ENCODE data around the gene CS. TPM values are rescaled to one million over a fixed set of nuclear protein-coding genes. Genes with fewer than 3 reads are reported as not detected.

CS gene
- total and polyA plus RNA-seq, 2 of the 4 experiments (the other 2 are of a cell fraction), result 139 to 146 TPM

- Histone ChIP-seq H3K36me3 (ENCODE audit: control insufficient read depth, insufficient read depth, low read length) (peaks cover 24% of the 10 kb centered on the region), H4K5ac (ENCODE audit: low read depth, low read length) (no peak overlapping the region), H3K9me3 (ENCODE audit: control insufficient read depth, insufficient read depth, low read length) (no peaks in the 10 kb centered on the region), H3K4me1 (ENCODE audit: control insufficient read depth, insufficient read depth, low read length) (peaks cover 4% of the 10 kb centered on the region; the same call in 1 of the 2 replicates), H3K56ac (ENCODE audit: extremely low read depth, insufficient read depth, low read length) (no peak overlapping the region), H4K20me1 (ENCODE audit: insufficient read depth, low read length) (peaks cover 27% of the 10 kb centered on the region), H3K4me3 (ENCODE audit: insufficient read depth, low read depth, low read length) (no peak overlapping the region), H3K79me1 (ENCODE audit: low read depth in 1 of 2, low read length in 2 of 2) (peaks cover 37 to 75% of the 10 kb centered on the region in 2 experiments), H3K23ac (ENCODE audit: low read depth, low read length) (no peak overlapping the region), H3K18ac (ENCODE audit: low read depth, low read length) (no peak overlapping the region), H2BK20ac (ENCODE audit: low read depth, low read length) (no peak overlapping the region), H4K91ac (ENCODE audit: insufficient read depth, low read depth, low read length) (no peak overlapping the region), H2AK5ac (ENCODE audit: low read depth, low read length) (no peak overlapping the region), H3K9ac (ENCODE audit: low read depth, low read length) (no peak overlapping the region), H2BK15ac (ENCODE audit: low read depth, low read length) (no peak overlapping the region), H2AFZ (replicated peaks; ENCODE audit: low read length, poor library complexity) (no peak overlapping the region), H2AK9ac (replicated peaks; ENCODE audit: low read depth, low read length, poor library complexity) (no peak overlapping the region), H3K4me2 (ENCODE audit: low read depth, low read length) (no peak overlapping the region), H3K27ac (ENCODE audit: insufficient read depth, low read length) (no peak overlapping the region), H3K9me1 (ENCODE audit: insufficient read depth, low read length) (0 out of 2 replicates have a peak, but pooled peaks cover 3% of the 10 kb centered on the region), H2BK5ac (ENCODE audit: low read depth, low read length, poor library complexity, severe bottlenecking) (no peak overlapping the region), H2BK120ac (ENCODE audit: low read depth, low read length) (no peak overlapping the region), H3K4ac (ENCODE audit: low read depth, low read length) (no peak overlapping the region), H3K27me3 (ENCODE audit: control insufficient read depth, insufficient read depth, low read length) (no peaks in the 10 kb centered on the region), H4K8ac (ENCODE audit: low read depth in 2 of 2, low read length in 2 of 2) (no peak overlapping the region), H3K14ac (replicated peaks; ENCODE audit: low read depth, low read length) (no peak overlapping the region)
- DNase-seq (no peak), ATAC-seq (ENCODE audit: low read depth) (no peak)
- WGBS, 2 experiments (ENCODE audit: extremely low coverage in 2 of 2, insufficient read length in 1 of 2), result no CpG with 5 or more reads among the region's 3 CpGs
- TF ChIP-seq CEBPB (IDR thresholded peaks at IDR 0.05; ENCODE audit: low read depth, low read length), result no peak
- no peak for TF ChIP-seq SMC3 (IDR thresholded peaks at IDR 0.05; ENCODE audit: low read depth, low read length)
- TF ChIP-seq FOS (IDR thresholded peaks at IDR 0.05; ENCODE audit: low read depth, low read length), result no peak
- no peak for TF ChIP-seq MAFK (IDR thresholded peaks at IDR 0.05; ENCODE audit: low read depth, low read length)
- no peak for TF ChIP-seq BHLHE40 (IDR thresholded peaks at IDR 0.05; ENCODE audit: low read depth, low read length)
- no peak for TF ChIP-seq MXI1 (IDR thresholded peaks at IDR 0.05; ENCODE audit: borderline replicate concordance, low read depth, low read length)
- no peak for TF ChIP-seq CTCF (conservative IDR thresholded peaks at IDR 0.05; ENCODE audit: low read depth, low read length)
- no peak for TF ChIP-seq MAZ (IDR thresholded peaks at IDR 0.05; ENCODE audit: borderline replicate concordance, low read depth, low read length)
- no peak for TF ChIP-seq NFE2L2 (IDR thresholded peaks at IDR 0.05; ENCODE audit: low read depth, low read length)
- TF ChIP-seq, protein P1, sequence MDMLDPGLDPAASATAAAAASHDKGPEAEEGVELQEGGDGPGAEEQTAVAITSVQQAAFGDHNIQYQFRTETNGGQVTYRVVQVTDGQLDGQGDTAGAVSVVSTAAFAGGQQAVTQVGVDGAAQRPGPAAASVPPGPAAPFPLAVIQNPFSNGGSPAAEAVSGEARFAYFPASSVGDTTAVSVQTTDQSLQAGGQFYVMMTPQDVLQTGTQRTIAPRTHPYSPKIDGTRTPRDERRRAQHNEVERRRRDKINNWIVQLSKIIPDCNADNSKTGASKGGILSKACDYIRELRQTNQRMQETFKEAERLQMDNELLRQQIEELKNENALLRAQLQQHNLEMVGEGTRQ (IDR thresholded peaks at IDR 0.05; ENCODE audit: low read depth, low read length), result no peak
- no peak for TF ChIP-seq RAD21 (IDR thresholded peaks at IDR 0.05; ENCODE audit: low read length)
- TF ChIP-seq POLR2A (IDR thresholded peaks at IDR 0.05; ENCODE audit: low read depth, low read length), result no peak
- no peak for TF ChIP-seq ELK1 (IDR thresholded peaks at IDR 0.05; ENCODE audit: borderline replicate concordance, low read depth, low read length)
- no peak for TF ChIP-seq RFX5 (IDR thresholded peaks at IDR 0.05; ENCODE audit: low read depth, low read length)
- ChIA-PET CTCF (interaction anchor here (0.6 kb wide), 1 partner anchor 17 kb away, joined by 3 read pairs; no protein-coding TSS in a partner anchor), POLR2A (ENCODE audit: unreplicated experiment) (no interaction called here)
- BruUV-seq (replicated peaks), result no TSS peak
- intact Hi-C loops (cut with micrococcal nuclease) (no loop called here), in situ Hi-C loops (cut with MboI; ENCODE audit: low sequenced_read_pairs) (no loop called here), dilution Hi-C loops (cut with HindIII; ENCODE audit: low sequenced_read_pairs, unreplicated experiment) (no loop called here)
Measured at GRCh38 chr12:56288705-56289387, 11.3 kb downstream of the CS start.
